ENCODE results near the gene HMBS.
"Not testable (repeated sequence)": the region's sequence is repeated elsewhere in the genome, so short reads cannot be mapped to it uniquely, and the experiment has no call there.

Gene HMBS

DNA sequence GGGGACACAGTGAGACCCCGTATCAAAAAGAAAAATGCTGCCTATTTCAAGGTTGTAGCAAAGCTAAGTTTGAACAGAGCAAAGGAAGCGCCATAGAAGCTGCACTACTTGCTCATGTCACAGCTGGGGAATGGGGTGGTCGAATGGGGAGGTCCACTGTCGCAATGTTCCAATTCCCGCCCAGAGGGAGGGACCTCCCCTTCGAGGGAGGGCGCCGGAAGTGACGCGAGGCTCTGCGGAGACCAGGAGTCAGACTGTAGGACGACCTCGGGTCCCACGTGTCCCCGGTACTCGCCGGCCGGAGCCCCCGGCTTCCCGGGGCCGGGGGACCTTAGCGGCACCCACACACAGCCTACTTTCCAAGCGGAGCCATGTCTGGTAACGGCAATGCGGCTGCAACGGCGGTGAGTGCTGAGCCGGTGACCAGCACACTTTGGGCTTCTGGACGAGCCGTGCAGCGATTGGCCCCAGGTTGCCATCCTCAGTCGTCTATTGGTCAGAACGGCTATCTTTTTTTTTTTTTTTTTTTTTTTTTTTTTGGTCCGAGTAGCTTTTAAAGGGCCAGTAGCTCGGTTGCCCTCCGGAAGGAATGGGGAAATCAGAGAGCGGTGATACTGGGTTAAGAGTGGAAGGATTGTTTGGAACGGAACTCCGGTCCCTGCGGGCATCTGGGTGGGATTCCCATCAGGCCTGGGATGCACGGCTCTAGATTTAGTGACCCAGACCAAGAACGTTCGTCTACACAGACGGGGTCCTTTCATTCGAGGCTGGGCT, at the start of gene HMBS:
HMBS (plus strand) TSS at position 219 of the 774 bp plus-strand sequence; CDS start at position 372, 153 bp downstream.
- peak; percentile 81 for DNase-seq

DNA sequence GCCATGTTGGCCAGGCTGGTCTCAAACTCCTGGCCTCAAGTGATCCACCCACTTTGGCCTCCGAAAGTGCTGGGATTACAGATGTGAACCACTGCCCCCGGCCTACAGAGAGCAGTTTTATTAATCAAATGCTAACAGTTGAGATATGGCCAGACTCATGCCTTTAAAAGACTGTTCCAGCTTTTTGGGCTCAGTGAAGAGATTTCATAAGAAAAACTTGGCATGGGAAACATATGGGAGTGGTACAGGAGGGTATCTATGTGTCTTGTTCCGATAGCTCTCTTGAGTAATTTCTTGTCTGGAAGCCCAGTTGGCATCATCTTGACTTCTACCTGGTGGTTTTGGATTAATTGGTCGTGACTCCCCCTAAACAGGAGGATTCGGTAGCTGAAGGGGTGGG, 45.8 kb upstream of the HMBS start:
- DNase-seq = no peak

DNA sequence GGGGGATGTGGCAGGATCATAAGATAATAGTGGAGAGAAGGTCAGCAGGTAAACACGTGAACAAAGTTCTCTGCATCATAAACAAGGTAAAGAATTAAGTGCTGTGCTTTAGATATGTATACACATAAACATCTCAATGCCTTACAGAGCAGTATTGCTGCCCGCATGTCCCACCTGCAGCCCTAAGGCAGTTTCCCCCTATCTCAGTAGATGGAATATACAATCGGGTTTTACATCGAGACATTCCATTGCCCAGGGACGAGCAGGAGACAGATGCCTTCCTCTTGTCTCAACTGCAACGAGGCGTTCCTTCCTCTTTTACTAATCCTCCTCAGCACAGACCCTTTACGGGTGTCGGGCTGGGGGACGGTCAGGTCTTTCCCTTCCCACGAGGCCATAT, 45.2 kb upstream of the HMBS start:
- DNase-seq = not testable (repeated sequence)

DNA sequence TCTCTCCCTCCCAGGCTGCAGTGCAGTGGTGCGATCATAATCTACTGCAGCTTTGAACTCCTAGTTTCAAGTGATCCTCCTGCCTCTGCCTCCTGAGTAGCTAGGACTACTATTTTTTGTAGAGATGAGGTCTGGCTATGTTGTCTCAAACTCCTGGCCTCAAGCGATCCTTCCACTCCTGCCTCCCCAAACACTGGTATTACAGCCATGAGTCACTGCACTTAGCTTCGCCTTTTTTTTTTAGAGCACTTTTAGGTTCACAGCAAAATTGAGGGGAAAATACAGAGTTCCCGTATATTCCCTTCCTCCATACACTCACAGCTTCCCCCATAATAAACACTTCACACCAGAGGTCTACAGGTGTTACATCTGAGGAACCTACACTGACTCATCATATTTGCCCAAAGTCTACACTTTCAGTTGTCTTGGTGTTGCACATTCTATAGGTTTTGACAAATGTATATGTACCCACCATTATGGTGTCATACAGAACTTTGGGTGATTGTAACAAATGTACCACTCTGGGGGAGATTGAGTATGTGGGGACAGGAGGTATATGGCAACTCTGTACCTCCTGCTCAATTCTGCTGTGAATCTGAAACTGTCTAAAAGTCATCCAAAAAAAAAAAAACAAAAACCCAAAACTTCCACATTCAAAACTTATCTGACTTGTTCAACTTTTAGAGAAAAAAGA, 42.7 kb upstream of the HMBS start:
- no peak for DNase-seq

- peak; percentile 4 for DNase-seq
Measured at GRCh38 chr11:119042927-119043326, 41.8 kb upstream of the HMBS start.

DNA sequence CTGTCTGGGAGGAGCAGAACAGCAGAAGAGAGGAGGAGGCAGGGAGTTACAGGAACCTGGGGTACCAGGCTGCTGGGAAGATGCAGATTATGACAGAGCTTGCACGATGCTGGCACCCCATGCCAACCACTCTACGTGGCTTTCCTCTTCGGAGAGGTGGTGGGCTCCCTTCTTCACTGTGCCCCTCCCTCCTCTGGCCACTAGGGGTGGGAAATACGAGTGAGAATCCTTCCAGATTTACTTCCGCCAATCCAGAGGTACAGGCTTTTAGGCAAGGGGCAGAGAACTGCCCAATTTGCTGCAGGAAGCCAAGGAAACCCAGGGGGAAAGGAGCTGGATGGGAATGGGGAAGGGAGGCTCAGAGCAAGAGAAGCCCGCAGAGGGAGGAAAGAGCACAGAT, 40.0 kb upstream of the HMBS start:
- DNase-seq = peak; percentile 46

- peak; percentile 9 for DNase-seq
Measured at GRCh38 chr11:119046489-119046888, 38.2 kb upstream of the HMBS start.

- DNase-seq = peak; percentile 2
Measured at GRCh38 chr11:119047205-119047604, 37.5 kb upstream of the HMBS start.

DNA sequence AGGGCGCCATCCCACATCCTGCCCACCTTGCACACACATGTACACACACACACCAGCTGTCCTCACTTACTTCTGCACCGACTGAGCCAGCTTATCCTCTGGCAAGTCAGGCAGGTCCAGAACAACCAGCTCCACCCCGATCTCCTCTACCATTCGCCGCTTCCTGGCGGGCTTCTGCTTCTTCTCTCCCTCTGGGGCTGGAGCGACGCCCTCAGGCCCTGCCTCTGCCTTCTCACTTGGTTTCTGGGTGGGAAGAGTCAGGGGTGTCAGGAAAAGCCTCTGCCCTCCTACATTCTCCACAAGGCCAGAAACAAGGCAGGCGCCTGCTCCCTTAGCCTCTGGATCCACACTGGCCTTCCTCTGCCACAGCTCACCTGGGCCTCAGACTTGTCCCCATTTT, 36.0 kb upstream of the HMBS start:
- no peak for DNase-seq

DNA sequence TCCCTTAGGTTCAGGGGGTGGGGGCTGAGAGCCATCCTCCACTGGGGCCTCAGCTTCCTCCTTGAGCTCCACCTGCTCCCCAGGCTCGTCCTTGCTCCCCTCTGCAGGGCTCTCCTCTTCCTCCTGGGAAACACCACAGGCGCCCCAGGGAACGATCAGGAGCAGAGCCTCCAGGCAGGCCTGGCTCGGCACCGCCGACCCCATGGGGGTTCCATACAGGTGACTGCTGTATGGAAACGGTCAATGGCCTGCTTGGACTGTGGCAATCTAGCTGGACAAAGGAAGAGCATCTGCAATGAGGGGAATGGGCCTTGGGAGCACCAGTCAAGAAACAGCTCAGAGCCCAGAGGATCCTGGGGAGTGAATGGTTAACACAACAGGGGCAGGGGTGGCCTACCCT, 35.6 kb upstream of the HMBS start:
- no peak for DNase-seq

DNA sequence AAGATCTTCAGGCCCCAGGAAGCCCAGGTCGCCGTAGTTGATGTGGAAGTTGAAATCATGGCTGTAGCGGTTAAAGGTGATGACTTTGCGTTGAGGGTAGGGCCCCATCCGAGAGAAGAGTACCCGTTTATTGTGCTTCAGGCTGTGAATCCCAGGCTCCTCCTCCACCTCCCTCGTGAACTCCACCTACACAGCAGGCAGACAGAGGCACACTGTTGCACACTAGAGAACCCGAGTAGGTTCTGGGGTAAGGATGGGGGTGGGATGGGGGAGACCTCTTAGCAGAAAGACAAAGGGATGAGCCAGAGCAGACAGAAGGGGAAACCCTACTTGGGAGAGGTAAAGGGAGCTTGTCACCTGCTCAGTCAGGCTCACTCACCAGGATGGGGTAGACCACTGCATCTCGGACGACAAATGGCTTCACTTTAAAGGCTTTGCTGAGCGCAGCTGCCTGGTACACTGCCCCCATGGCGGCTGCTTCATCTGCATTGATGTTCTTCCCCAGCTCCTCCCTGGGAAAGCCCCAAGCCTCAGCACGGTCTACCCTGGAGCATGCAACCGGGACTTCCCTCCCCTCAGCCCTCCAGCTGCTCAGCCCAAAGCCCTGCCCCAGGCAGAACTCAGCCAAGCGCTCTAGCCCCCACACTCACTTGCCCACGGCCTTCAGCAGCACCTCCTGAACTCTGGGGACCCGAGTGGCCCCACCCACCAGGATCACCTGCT, 33.1 kb upstream of the HMBS start:
- DNase-seq = peak; percentile 11

GRCh38 chr11:119052163-119052814, 32.4 kb upstream of the HMBS start:
- DNase-seq = peak; percentile 6

GRCh38 chr11:119054418-119054817, 30.3 kb upstream of the HMBS start:
- DNase-seq = no peak

DNA sequence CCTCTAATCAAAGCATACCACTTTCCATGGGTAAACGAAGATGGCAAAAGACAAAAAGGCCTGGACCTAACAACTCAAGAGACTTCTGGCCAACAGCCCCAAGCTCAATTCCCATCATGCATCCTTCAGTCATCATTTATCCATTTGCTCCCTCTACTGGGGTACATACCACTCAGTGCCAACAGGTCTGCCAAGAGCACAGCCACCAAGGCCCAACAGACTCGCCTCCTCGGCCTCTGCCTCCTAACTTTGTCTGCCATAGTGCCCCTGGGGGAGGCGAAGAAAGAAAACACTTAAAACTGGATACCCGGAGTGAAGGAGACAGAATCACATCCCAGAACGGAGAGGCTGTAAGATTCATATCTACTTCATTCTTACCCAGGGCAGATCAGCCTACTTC, 28.8 kb upstream of the HMBS start:
- peak; percentile 68 for DNase-seq

DNA sequence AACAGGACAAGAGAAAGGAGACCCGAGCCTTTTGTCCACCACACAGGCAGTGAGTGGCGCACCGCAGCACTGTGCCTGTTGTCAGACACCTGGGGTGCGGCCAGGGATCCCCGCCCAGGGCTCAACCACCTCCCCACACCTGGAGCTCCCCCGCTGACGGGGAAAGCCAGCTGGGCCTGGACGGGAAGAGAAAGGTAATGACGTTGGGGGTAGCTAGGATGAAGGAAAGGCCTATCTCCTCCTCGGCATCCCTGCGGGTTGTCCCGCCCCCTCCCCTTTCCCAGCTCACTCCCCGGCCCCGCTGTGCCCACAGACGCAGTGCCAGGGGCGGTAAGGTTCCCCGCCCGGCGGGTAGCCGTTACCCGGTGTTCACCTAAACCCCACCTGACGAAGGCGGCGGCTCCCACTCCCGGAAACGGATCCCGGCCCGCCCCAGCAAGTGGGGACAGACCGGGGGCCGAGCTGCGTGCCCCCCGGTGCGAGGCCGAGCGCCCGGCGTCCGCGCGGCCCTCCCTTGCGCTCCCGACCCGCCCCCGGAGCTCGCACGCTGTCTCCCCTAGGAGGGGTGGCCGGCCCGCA, 28.2 kb upstream of the HMBS start:
- peak; percentile 61 for DNase-seq

- peak; percentile 99 for DNase-seq
Measured at GRCh38 chr11:119057000-119057769, 27.5 kb upstream of the HMBS start, which contains the start of gene HYOU1. HYOU1 (minus strand) TSS chr11:119057205; CDS start chr11:119056160, 1,045 bp downstream.

DNA sequence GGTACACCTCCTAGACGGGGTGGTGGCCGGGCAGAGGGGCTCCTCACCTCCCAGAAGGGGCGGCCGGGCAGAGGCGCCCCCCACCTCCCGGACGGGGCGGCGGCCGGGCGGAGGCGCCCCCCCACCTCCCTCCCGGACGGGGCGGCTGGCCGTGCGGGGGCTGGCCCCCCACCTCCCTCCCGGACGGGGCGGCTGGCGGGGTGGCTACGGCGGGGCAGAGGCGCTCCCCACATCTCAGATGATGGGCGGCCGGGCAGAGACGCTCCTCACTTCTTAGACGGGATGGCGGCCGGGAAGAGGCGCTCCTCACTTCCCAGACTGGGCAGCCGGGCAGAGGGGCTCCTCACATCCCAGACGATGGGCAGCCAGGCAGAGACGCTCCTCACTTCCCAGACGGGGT, 25.6 kb upstream of the HMBS start:
- not testable (repeated sequence) for DNase-seq

DNA sequence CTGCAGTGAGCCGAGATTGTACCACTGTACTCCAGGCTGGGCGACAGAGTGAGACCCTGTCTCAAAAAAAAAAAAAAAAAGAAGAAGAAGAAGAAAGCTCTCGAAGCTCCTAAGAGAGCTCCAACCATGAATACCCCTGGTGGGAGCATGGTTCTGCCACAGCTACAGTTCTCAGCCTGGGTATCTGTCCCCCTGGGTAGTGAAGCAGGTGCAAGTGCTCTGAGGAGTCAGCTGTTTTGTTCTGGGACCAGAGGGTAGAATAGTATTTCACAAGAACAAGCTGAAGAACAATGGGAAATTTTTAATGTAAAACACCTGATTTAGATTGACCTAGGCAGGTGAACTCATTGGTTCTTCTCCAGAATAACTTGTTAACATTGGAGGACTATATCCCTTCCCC, 23.4 kb upstream of the HMBS start:
- DNase-seq = no peak

DNA sequence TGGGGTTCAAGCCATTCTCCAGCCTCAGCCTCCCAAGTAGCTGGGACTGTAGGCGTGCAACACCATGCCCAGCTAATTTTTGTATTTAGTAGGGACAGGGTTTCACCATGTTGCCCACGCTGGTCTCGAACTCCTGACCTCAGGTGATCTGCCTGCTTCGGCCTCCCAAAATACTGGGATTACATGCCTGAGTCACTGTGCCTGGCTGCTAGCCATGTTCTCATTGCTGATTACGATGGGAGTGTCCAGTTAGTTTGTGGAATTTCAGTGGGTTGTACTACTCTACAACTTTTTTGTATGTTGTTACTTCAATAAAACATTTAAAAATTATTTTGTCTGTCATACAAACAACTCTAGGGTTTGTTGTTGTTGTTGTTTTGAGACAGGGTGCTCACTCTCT, 21.9 kb upstream of the HMBS start:
- no peak for DNase-seq

DNA sequence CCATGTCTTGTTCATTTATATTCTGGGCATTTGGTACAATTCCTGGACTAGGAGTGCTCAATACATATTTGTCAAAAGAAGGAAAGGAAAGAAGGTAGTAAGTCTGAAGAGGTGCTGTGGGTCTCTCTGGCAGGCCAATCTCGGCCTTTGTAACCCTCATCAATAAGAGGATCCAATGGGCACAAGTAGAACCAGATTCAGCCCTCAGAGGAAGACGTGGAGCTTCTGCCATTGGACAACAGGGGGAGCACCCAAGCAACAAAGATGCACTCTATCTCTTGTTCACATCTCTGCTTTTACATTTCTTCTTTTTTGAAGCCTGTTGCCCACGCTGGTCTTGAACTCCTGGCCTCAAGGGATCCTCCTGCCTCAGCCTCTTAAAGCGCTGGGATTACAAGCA, 19.3 kb upstream of the HMBS start:
- DNase-seq = peak; percentile 61

- DNase-seq = peak; percentile 99
Measured at GRCh38 chr11:119067371-119068222, 17.1 kb upstream of the HMBS start, which contains the start of gene VPS11. VPS11 (plus strand) TSS chr11:119067818; CDS start chr11:119067824, 6 bp downstream.

Measured in 8988T (cell line).